GM18498 (cell line): ENCODE measurements around the gene MKNK1.
A peak's percentile ranks its signal among the peaks of the same experiment; 100 is the strongest.

Source experiments
- ATAC-seq: cut with Tn5 transposase; IDR thresholded peaks from one replicate; pipeline ENCODE4 v1.9.1; 2021; ENCODE audit warnings: mild to moderate bottlenecking, moderate library complexity; ENCODE audit not compliant: unreplicated experiment

Gene MKNK1

DNA sequence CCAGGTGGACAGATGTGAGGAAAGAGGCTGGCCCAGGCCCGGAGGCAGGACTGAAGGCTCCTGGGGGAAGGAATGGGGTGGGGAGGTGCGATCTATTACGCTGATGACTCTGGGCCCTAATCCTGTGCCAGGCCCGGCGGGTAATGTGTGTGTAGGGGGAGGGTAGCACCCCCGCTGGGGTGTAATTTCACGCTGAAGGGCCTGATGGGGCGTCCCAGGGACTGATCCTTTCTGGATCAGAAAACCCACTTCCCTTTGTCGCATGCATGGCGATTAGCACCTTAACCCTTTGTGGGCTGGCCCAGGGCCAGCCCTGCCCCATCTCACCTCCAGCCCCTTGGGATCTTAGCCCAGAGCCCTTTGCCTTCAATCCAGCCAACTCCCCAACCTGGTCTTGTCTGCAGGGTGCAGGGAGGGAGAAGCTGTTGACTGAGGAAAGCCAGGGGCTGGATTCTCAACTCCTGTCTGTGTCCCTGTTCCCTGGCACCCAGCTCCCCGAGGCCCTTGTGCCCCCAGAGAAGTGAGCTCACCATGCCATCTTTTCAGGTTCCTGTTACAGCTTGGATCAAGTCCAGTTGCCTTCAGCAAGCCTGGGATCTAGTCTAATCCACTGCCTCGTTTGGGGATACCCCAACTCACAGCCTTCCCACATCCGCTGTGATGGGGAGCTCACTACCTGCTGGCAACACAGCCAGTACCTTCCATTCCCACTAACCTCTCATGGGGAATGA lies 78.7 kb downstream of the MKNK1 start:
- ATAC-seq, result no peak

DNA sequence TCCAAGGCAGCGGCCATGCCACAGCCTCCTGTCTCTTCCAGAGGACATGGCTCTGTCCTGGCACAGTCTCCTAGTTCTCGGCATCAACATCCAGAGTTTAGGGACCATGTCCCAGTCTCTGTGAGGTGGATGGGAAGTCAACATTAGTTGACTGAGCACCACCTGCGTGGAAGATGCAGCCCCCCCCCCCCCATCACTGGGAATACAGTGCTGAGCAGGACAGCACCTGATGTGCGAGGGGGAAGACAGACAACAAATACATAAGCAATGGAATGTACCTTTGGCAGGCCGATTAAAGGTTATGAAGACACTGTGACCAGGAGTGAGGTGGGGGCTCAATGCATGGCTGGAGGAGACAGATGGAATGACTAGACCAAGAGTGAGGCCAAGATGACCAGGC lies 79.2 kb downstream of the MKNK1 start:
- no peak for ATAC-seq

DNA sequence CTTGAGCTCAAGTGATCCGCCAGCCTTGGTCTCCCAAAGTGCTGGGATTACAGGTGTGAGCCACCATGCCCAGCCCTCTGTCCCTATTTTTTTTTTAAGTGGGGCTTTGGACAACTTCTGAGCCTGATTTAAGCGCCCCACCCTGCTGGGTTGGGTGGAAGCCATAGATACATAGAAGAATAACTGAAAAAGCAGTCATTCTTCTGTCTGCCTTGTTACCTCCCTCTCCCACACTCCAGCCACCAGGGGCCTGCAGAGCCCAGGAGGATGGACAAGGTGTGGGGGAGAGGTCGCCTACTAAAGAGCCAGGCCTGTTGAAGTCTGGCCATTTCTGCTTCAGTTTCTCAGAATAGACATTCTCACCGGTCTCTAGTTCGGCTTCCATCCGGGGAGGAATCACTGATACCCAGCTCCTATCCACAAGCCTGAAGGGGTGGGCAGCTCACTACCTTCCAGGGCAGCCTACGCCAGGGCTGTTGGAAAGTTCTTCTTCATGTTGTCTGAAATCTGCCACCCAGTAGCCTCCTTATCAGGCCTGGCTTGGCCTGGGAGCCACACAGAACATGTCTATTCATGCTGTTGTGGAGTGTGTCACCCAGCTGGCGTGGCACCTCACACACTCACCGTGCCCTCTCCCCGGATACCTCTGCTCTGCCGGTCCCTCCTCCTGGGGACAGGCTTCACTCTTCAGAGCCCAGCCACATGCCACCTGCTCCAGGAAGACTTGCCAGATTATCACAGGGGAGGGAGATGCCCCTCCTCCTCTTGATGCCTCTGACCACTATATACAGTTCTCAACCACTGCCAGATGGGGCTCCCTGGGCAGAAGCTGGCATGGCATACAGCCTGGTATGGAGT lies 80.3 kb downstream of the MKNK1 start:
- ATAC-seq, result no peak

DNA sequence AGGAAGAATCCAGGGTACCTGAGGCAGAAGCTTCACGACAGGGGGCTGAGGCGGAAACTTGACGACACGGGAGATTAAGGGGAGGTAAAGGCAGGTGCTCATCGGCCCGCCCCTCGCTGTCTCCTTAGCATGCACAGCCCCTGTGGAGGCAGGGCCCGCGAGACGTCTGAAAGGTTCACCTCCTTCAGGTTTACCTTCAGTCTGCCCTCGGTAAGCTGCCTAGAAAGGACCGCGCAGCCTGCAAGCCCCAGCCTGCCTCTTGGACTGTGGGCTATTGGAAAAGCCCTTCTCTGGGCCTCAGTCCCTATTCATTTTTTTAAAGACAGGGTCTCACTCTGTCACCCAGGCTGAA lies 81.1 kb downstream of the MKNK1 start:
- ATAC-seq, result no peak

DNA sequence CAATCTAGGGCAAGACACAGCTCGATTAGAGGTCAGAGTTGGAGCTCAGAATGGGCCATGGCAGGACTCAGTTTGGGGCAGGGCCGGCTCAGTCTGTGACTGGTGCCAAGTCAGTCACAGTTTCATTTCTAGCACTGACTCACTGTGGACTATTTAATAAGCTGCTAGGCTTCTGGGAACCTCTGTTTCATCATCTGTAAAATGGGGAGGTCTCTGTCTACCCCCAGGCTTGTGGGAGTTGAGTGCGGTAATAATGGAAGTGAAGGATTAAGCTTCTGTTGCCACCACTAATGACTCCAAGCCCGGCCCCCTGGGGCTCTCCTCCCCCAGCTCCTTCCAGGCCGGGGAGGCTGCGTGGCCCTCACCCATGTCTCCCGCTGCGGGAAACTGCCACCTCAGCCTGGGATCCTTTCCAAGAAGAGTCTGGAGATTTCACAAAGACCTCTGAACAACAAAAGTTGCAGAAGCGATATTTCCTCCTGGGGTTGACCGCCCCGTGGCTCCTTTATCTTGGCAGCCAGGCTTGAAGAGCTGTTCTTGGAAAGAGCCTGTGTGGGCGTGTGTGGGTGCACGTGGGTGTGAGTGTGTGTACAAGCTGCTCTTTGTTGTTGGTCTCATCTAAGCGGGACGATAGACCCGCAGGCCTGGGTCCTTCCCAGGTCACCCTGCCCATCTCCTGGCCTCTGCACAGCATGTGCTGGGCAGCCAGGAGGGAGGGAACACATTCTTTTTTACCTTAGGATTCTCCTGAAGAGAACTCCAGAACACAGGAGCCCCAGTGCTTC lies 81.7 kb downstream of the MKNK1 start:
- peak; percentile 62 for ATAC-seq

DNA sequence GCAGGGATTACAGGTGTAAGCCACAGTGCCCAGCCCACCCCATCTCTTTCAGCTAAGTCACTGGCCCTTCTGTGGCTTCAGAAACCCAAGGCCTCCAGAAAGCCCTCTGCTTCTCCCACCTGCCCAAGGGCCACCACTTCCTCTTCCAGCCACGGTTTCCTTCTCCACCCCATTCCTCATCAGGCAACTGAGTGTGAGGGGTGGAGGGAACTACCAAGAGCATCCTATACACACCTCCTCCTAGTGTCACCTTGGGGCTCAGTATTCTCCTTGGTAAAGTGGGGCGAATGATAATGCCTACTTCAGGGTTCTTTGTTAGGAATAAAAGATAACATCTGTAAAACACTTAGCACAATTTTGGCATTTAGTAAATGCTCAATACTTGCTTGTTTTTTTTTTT lies 82.7 kb downstream of the MKNK1 start:
- ATAC-seq, result no peak

DNA sequence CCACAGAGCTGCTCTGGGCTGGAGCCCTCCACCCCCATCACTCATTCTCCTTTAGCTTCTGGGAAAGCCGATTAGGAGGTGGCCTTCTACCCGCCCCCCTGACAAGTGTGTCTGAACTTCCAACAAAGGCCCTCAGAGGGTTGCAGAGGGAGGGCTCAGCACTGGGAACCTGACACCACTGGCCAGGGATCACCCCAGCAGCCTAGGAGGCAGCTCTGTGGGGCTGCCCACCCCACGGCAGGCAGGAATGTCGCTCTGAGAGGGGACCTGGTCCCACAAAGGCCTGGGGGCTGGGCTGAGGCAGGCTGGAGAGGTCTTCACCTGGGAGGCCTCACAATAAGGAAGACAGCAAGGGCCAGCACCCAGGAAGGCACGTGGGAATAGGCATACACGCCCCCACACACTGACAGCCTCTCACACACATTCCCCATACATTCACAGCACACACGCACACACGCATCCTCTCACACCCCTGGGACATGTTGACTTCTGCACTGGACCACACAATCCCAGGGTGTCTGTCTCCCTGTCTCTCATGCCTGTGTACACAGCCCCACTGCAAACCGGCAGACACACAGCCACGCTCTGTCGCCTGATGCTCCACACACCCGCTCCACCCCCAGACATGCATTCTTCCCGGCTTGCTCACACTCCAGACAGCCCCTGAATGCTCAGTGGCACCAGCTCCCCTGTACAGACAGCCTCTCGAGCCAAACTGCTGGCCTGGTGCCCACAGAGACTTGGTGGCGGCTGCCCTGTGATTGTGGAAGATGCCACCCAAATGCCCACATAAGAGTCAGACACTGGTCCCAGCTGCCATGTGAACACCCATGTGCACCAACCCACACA lies 83.8 kb downstream of the MKNK1 start:
- no peak for ATAC-seq

DNA sequence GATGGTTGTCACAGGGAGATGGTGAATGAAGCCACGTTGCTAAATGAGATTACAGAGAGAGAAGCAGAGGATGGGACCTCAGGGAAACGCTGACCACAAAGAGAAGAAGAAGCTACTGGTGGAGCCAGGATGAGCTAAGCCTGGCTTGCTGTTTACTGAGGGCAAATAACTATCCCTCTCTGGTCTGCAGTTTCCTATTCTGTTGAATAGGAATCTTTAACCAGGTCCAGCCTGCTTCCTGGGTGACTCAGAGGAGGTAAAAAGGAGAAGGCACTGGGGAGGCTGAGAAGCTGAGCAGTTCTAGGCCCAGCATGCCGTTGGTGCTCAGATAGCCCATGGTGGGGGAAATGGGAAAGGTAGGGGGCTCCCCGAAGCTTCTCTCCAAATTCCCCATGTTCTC lies 84.9 kb downstream of the MKNK1 start:
- ATAC-seq, result no peak

DNA sequence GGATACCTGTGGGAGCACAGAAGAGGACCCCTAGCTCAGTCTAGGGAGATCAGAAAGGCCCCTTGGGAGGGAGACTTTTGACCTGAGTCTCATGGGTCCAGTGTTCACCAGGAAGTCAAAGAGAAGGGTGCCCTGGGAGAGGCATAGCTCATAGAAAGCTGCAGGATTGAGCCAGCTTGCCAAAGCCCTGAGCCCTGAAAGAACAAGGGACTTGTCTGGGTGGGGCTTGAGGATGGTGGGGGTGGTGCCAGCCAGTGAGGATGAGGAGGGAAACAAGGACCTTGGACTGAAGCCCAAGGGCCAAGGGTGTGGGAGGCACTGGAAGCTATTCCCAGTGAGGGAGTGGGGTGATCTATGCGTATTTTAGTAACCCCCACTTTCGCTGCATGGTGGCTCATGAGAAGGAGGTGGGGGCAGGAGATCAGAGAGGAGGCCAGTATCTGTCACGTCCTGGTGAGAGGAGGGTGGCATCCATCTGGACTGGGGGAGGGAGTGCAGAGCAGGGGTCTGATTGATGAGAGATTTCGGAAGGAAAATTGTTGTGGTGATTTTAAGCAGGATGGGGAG lies 86.1 kb downstream of the MKNK1 start:
- ATAC-seq, result no peak

DNA sequence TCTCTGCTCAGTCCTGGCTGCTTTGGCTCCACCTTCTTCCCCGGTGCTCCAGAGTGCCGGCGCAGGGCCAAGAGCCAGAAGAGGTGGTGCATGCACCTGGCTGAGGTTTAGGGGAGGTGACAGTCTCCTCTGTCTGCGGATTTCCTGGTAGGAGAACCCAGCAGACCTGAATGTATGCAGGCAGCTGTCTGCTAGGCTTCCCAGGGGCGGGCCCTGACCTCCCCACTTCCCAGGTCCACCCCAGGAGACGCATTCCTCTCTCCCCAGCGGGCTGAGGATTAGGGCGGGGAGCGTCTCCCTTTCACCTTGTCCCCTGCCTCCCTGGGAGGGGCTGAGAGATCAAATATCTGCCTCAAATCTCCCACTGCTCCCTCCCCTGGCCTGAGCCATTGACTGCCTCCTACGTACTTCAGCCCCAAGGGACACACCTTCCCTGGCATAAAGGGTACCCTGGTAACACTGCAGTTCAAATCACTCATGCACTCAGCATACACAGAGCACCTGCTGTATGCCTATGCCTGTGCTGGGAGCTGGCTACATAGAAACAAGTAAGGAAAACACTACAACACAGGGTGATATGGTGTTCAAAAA lies 87.0 kb downstream of the MKNK1 start:
- ATAC-seq, result no peak

DNA sequence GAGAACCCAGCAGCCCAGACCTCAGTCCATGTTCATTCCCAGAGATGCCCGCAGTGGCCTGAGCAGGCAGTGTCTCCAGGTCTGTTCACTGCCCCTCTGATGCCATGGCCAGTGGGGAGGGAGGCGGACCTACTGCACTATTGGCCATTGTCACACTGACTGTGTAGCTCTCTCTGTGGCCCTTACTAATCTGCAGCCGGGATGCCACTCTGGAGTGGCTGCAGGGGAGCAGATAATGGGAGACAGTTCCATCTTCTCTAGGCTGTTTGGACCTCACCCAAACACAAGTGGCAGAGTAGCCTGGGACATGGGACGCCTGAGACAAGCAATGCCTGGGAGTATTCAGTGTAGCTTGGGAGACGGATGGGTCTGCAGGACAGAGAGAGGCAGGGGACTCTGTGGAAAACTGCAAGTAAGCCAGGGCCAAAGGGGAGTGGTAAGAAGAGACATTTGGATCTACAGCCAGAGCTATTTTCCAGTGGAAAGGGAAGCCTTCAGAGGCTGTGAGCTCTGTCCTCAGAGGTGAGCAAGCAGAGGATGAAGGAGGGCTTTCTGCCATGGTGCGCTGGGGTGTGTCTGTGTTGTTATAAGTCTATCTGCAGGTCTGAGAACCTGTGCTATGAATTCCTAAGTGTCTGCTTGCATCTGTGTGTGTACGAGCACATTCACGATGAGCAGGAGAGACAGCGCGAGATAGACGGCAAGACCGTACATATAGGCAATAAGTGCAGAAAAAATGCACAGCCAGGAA lies 87.7 kb downstream of the MKNK1 start:
- ATAC-seq, result no peak

DNA sequence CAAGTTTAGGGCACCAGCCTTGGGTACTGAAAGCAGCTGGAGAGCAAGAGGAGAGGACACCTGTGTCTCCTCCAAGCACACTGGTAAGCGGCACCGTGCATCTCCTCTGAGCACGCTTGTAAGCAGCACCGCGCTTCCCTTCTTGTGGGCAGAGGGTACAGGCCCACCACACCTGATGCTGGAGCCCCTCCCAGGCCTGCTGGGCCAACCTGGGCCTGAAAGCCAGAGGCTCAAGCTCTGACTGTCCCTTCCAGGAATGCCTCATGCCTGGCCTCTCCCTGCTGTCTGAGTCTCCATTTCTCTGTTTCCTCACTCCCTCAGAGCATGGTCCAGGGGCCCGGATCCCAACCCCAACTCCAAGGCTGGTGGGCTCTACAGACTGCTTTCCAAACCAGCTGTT lies 88.5 kb downstream of the MKNK1 start:
- no peak for ATAC-seq

DNA sequence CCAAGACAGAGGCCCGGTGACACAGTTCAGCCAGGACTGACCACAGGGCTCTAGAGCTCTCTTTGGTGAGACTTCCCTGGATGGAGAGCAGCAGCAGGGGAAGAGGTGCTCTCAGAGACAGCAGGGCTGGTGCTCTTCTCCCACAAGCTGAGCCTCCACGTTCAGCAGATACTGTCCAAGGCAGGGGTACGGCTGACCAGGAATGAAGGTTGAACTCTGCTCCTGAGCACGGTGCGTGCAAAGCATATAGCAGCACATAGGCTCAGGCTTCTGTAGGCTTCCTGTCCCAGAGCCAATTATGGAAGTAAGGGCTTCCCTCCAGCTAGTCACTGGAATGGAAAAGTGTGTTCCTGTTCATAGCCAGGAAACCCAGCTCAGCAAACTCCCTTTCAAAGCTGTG lies 90.5 kb downstream of the MKNK1 start:
- no peak for ATAC-seq

DNA sequence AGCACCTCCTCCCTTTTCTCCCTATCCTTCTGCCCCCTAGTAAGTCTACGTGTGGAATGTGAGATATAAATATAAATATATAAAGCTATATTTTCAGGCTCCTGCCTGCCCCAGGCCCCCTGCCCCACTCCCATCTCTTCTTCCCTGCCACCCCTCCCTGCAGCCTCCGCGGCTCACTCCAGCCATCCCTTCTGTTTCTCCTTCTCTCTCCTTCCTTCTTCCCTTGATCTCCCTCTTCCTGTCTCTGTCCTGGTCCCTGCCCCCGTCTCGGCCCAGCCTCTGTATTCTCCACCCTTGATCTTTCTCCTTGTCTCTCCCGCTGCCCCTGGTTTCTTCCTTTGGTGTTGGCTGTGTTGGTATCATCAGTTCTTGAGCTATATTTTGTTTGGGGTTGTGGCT lies 91.3 kb downstream of the MKNK1 start:
- ATAC-seq, result no peak

DNA sequence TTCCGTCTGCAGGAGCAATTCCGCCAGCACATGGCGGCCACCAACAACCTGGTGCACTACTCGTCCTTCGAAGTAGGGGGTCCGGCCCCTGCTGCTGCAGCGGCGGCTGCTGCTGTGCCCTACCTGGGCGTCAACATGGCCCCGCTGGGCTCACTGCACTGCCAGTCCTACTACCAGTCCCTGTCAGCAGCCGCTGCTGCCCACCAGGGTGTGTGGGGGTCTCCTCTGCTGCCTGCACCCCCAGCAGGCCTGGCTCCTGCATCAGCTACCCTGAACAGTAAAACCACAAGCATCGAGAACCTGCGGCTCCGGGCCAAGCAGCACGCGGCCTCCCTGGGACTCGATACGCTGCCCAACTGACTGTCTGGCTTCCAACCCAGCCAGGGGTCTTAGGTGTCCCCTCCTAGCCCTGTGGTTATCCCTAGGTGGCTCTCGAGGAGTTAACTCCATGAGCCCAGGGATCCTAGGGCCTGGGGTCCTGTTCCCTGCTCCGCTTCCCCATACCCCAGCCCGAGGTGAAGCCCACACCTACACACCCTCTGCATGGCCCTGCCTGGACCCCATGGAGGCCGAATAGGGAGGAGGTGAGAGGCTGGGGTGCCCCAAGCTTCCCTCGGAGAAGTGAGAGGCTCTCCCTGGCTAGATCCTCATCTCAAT lies 91.8 kb downstream of the MKNK1 start:
- ATAC-seq, result no peak

DNA sequence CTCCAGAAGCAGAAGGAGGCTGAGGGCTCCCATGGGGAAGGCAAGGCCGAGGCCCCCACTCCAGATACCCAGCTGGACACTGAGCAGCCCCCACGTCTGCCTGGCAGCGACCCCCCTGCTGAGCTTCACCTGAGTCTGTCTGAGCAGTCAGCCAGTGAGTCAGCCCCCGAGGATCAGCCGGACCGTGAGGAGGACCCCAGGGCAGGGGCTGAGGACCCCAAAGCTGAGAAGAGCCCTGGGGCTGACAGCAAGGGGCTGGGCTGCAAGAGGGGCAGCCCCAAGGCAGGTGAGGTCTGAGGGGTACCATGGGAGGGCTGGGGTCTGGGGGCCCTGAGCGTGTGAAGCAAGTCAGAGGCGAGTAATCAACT lies 93.1 kb downstream of the MKNK1 start:
- ATAC-seq, result no peak

DNA sequence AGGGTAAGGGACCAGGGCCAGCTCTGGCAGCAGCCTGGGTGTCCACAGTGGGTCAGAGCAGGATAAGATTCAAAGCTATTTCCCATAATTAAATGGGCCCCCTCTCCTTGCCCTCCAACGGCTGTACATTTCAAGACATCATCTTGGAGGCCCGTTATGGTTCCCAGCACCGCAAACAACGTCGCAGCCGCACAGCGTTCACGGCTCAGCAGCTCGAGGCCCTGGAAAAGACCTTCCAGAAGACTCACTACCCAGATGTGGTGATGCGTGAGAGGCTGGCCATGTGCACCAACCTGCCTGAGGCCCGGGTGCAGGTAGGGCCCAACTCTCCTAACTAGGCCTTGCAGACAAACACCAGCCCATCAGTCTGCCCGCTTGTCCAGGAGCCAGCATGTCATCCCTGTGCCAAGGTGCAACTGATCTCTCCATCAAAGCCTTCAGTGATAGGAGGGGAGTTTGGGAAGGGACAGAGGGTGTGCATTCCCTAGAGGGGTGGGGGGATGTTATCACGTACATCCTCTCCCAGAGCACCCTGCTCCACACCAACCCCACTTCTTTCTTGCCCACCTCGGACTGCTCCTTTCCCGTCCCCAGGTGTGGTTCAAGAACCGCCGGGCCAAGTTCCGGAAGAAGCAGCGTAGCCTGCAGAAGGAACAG lies 93.6 kb downstream of the MKNK1 start:
- ATAC-seq, result no peak

DNA sequence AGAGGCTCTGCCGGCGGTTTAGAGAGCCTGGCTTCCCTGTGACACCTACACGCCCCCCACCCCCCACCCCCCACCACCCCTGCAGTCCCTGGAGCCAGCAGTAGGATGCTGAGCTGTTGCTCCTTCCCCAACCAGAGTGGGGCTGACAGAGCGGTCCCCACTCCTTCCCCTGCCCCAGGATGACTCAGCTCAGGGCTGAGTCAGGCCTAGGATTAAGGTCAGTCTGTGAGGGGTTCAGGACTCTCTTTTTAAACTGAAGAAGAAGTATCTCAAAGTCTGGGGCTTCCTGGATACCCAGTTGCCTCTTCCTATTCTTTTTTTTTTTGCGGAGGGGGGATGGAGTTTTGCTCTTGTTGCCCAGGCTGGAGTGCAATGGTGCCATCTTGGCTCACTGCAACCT lies 95.3 kb downstream of the MKNK1 start:
- no peak for ATAC-seq
